Measurements from ENCODE around the gene FOXO3.

The FOXO3 gene

GRCh38 chr6:108627692-108628550, 67.2 kb downstream of the FOXO3 start:
- no peak for DNase-seq (ENCODE audit: low read depth in 2 of 2)

- no peak for DNase-seq (ENCODE audit: low read depth in 2 of 2)
These were observed 69.5 kb downstream of the FOXO3 start for GRCh38 chr6:108630050-108630714.

- DNase-seq (ENCODE audit: low read depth in 2 of 2), result no peak
These were observed 71.7 kb downstream of the FOXO3 start for GRCh38 chr6:108632441-108632840.

- DNase-seq (ENCODE audit: low read depth in 2 of 2), result no peak
These were observed 72.7 kb downstream of the FOXO3 start for GRCh38 chr6:108633436-108633835.

GRCh38 chr6:108635505-108636226, 74.9 kb downstream of the FOXO3 start:
- DNase-seq (ENCODE audit: low read depth in 2 of 2), result no peak

- no peak for DNase-seq (ENCODE audit: low read depth in 2 of 2)
These were observed 77.2 kb downstream of the FOXO3 start for GRCh38 chr6:108637963-108638362.

- DNase-seq (ENCODE audit: low read depth in 2 of 2), result no peak
These were observed 78.3 kb downstream of the FOXO3 start for GRCh38 chr6:108638993-108639392.

GRCh38 chr6:108640104-108640503, 79.4 kb downstream of the FOXO3 start:
- no peak for DNase-seq (ENCODE audit: low read depth in 2 of 2)

GRCh38 chr6:108643184-108643583, 82.5 kb downstream of the FOXO3 start:
- DNase-seq (ENCODE audit: low read depth in 2 of 2), result no peak

GRCh38 chr6:108644252-108644651, 83.5 kb downstream of the FOXO3 start:
- no peak for DNase-seq (ENCODE audit: low read depth in 2 of 2)

- no peak for DNase-seq (ENCODE audit: low read depth in 2 of 2)
These were observed 87.5 kb downstream of the FOXO3 start for GRCh38 chr6:108648191-108648590.

GRCh38 chr6:108650325-108650724, 89.6 kb downstream of the FOXO3 start:
- no peak for DNase-seq (ENCODE audit: low read depth in 2 of 2)

GRCh38 chr6:108650781-108651180, 90.1 kb downstream of the FOXO3 start:
- DNase-seq (ENCODE audit: low read depth in 2 of 2), result no peak

GRCh38 chr6:108651340-108652227, 90.9 kb downstream of the FOXO3 start:
- DNase-seq (ENCODE audit: low read depth in 2 of 2), result no peak

- DNase-seq (ENCODE audit: low read depth in 2 of 2), result no peak
These were observed 91.7 kb downstream of the FOXO3 start for GRCh38 chr6:108652375-108652774.

GRCh38 chr6:108653949-108654348, 93.2 kb downstream of the FOXO3 start:
- no peak for DNase-seq (ENCODE audit: low read depth in 2 of 2)

- no peak for DNase-seq (ENCODE audit: low read depth in 2 of 2)
These were observed 93.9 kb downstream of the FOXO3 start for GRCh38 chr6:108654465-108655106.

GRCh38 chr6:108655806-108656651, 95.3 kb downstream of the FOXO3 start:
- DNase-seq (ENCODE audit: low read depth in 2 of 2), result no peak

GRCh38 chr6:108656836-108657235, 96.1 kb downstream of the FOXO3 start:
- no peak for DNase-seq (ENCODE audit: low read depth in 2 of 2)

- no peak for DNase-seq (ENCODE audit: low read depth in 2 of 2)
These were observed 97.5 kb downstream of the FOXO3 start for GRCh38 chr6:108658174-108658573.
